Stimulated activated CD8-positive, alpha-beta memory T cell treated with anti-CD3 and anti-CD28 coated beads, Interleukin-7, amount 100 ng/mL, for 48 hours (primary cell): ENCODE data around the gene LHX1.

ENCODE experiments used
- DNase-seq, 2 donors: peaks; one replicate each; pipeline ENCODE4 v3.0.0-alpha.2; 2020; ENCODE audit warnings: low read depth in 1 of 2; ENCODE audit errors: extremely low read depth in 1 of 2

LHX1 gene

GRCh38 chr17:36937959-36938565, 787 bp downstream of the LHX1 start:
- DNase-seq = no peak

GRCh38 chr17:36938566-36939051, 1.3 kb downstream of the LHX1 start:
- DNase-seq = no peak

GRCh38 chr17:36939052-36939801, 2.0 kb downstream of the LHX1 start:
- no peak for DNase-seq

GRCh38 chr17:36939802-36940312, 2.6 kb downstream of the LHX1 start:
- no peak for DNase-seq

GRCh38 chr17:36940313-36941264, 3.3 kb downstream of the LHX1 start:
- DNase-seq = no peak

- DNase-seq = no peak
Measured at GRCh38 chr17:36941265-36942010, 4.2 kb downstream of the LHX1 start.

GRCh38 chr17:36942019-36942599, 4.8 kb downstream of the LHX1 start:
- no peak for DNase-seq

- no peak for DNase-seq
Measured at GRCh38 chr17:36942631-36943125, 5.4 kb downstream of the LHX1 start.

- no peak for DNase-seq
Measured at GRCh38 chr17:36943250-36944191, 6.2 kb downstream of the LHX1 start.

- DNase-seq = no peak
Measured at GRCh38 chr17:36944553-36944952, 7.3 kb downstream of the LHX1 start.

GRCh38 chr17:36945140-36945539, 7.9 kb downstream of the LHX1 start:
- DNase-seq = no peak

- no peak for DNase-seq
Measured at GRCh38 chr17:36945959-36946725, 8.9 kb downstream of the LHX1 start.

- DNase-seq = no peak
Measured at GRCh38 chr17:36946726-36947091, 9.4 kb downstream of the LHX1 start.

- DNase-seq = no peak
Measured at GRCh38 chr17:36947922-36948716, 10.8 kb downstream of the LHX1 start.

GRCh38 chr17:36948717-36949460, 11.6 kb downstream of the LHX1 start, which contains the start of gene AATF:
Gene AATF (plus strand): TSS chr17:36948954. CDS start chr17:36949126, 172 bp downstream.
- peak; percentile 92 to 95 for DNase-seq

- no peak for DNase-seq
Measured at GRCh38 chr17:36949461-36949927, 12.2 kb downstream of the LHX1 start.
